ENCODE results near the gene HNRNPUL2.
"Not testable (repeated sequence)": the region's sequence is repeated elsewhere in the genome, so short reads cannot be mapped to it uniquely, and the experiment has no call there.

HNRNPUL2 gene

DNA sequence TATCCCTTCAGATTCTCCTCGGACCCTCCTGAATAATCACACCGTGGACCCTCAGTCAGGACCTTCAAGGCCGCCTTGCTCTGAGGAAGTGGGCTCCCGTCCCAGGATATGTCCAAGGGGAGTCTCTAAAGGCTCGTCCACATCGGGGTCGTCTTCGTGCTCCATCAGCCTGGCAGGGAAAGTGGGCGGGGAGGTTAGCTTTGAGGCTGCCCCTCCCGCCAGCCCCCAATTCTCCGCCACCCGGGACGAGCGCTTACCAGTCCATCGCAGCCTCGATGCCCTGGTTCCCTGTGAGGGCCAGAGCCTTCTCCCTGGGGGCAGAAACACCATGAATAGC is 48.9 kb downstream of the HNRNPUL2 start:
- H3K4me3 ChIP-seq (ENCODE audit: low read depth, low read length) = peak overlapping the region; percentile 99
- H3K27ac ChIP-seq (ENCODE audit: low read depth, low read length) = peak overlapping the region; percentile 83
- H2AFZ ChIP-seq (ENCODE audit: low read length, unreplicated experiment) = peak overlapping the region; percentile 70
- H3K79me2 ChIP-seq (ENCODE audit: control insufficient read depth, insufficient read depth, low read length, unreplicated experiment) = peaks cover 15% of the 10 kb centered on the region
- H3K36me3 ChIP-seq (ENCODE audit: insufficient read depth, low read length) = no peaks in the 10 kb centered on the region
- no peaks in the 10 kb centered on the region for H3K27me3 ChIP-seq (ENCODE audit: insufficient read depth, low read length)
- peaks cover 19% of the 10 kb centered on the region for H3K4me1 ChIP-seq (ENCODE audit: control insufficient read depth, insufficient read depth, low read length, unreplicated experiment)

DNA sequence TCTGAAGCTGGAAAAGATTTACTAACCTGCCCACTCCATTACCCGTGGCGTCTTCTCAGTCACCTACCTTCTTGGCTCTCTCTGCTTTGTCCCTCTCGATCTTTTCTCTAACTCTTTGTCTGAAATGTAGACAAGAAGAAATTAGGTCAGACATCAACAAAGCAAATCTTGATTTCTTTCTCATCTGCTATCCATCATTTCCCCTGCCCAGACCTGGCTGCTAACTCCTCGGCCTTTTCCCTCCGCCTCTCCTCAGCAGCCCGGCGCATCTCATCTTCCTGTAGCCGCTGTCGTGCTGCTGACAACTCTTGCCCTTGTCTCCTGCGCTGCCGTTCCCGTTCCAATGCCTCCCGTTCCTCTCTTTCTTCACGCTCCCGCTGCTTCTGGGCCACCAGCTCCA is 49.5 kb downstream of the HNRNPUL2 start:
- no peaks in the 10 kb centered on the region for H3K27me3 ChIP-seq (ENCODE audit: insufficient read depth, low read length)
- H3K79me2 ChIP-seq (ENCODE audit: control insufficient read depth, insufficient read depth, low read length, unreplicated experiment) = peaks cover 20% of the 10 kb centered on the region
- H3K27ac ChIP-seq (ENCODE audit: low read depth, low read length) = no peak overlapping the region
- peaks cover 25% of the 10 kb centered on the region for H3K4me1 ChIP-seq (ENCODE audit: control insufficient read depth, insufficient read depth, low read length, unreplicated experiment)
- peak overlapping the region; percentile 99 for H3K4me3 ChIP-seq (ENCODE audit: low read depth, low read length)
- H3K36me3 ChIP-seq (ENCODE audit: insufficient read depth, low read length) = no peaks in the 10 kb centered on the region
- no peak overlapping the region for H2AFZ ChIP-seq (ENCODE audit: low read length, unreplicated experiment)

DNA sequence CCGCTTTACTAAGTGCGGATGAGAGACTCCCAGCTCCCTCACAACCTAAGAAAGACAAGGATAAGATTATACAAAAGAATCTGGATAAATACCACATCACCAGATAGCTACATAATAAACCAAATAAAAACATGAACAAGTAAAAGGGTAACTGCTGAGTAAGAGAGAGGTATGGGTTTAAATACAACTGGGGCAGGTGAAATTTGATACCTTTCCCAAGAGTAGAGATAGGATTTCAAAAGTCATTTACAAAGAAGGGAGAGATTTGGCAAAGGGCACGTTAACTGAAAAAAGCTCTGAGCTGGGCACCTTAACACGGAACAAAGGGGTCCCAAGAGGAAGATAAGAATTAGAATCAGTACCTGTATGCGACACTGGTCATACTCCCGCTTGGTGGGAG is 50.1 kb downstream of the HNRNPUL2 start:
- H3K4me3 ChIP-seq (ENCODE audit: low read depth, low read length) = peak overlapping the region; percentile 99; the same call in 1 of the 2 replicates
- peaks cover 24% of the 10 kb centered on the region for H3K79me2 ChIP-seq (ENCODE audit: control insufficient read depth, insufficient read depth, low read length, unreplicated experiment)
- H3K4me1 ChIP-seq (ENCODE audit: control insufficient read depth, insufficient read depth, low read length, unreplicated experiment) = peaks cover 29% of the 10 kb centered on the region
- no peaks in the 10 kb centered on the region for H3K36me3 ChIP-seq (ENCODE audit: insufficient read depth, low read length)
- no peak overlapping the region for H3K27ac ChIP-seq (ENCODE audit: low read depth, low read length)
- no peaks in the 10 kb centered on the region for H3K27me3 ChIP-seq (ENCODE audit: insufficient read depth, low read length)
- no peak overlapping the region for H2AFZ ChIP-seq (ENCODE audit: low read length, unreplicated experiment)

DNA sequence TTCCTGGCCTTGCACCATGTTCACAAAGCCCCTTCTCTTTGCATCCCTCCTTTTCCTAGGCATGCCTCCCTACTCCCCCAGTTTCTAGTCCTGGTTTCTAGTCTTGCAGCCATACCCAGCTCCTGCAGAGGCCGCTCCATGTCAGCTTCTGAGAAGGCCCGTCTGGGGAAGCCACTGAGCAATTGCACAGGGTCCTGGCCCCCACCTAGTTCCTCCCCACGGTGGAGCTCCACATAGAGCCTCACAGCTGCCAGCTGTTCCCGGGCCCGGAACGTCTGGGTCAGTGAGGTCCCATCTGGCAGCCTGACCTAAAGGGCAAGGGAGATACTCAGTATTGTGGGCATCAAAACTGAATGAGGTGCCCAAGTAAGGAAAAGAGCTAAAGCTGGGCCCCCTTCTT is 50.6 kb downstream of the HNRNPUL2 start:
- H3K27me3 ChIP-seq (ENCODE audit: insufficient read depth, low read length) = no peaks in the 10 kb centered on the region
- H3K36me3 ChIP-seq (ENCODE audit: insufficient read depth, low read length) = no peaks in the 10 kb centered on the region
- peaks cover 29% of the 10 kb centered on the region for H3K4me1 ChIP-seq (ENCODE audit: control insufficient read depth, insufficient read depth, low read length, unreplicated experiment)
- no peak overlapping the region for H3K27ac ChIP-seq (ENCODE audit: low read depth, low read length)
- H3K79me2 ChIP-seq (ENCODE audit: control insufficient read depth, insufficient read depth, low read length, unreplicated experiment) = peaks cover 28% of the 10 kb centered on the region
- no peak overlapping the region for H2AFZ ChIP-seq (ENCODE audit: low read length, unreplicated experiment)
- H3K4me3 ChIP-seq (ENCODE audit: low read depth, low read length) = no peak overlapping the region

DNA sequence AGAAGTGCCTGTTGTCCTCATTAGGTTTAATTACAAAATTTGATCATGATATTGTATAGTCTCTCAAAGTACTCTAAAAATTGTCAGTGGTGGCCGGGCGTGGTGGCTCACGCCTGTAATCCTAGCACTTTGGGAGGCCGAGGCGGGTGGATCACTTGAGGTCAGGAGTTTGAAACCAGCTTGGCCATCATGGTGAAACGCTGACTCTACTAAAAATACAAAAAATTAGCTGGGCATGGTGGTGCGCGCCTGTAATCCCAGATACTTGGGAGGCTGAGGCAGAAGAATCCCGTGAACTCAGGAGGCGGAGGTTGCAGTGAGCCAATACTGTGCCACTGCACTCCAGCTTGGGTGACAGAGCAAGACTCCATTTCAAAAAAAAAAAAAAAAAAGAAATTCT is 51.8 kb downstream of the HNRNPUL2 start:
- H3K27me3 ChIP-seq (ENCODE audit: insufficient read depth, low read length); H3K27ac ChIP-seq (ENCODE audit: low read depth, low read length); H2AFZ ChIP-seq (ENCODE audit: low read length, unreplicated experiment); H3K36me3 ChIP-seq (ENCODE audit: insufficient read depth, low read length); H3K4me3 ChIP-seq (ENCODE audit: low read depth, low read length): not testable (repeated sequence)
- peaks cover 28% of the 10 kb centered on the region for H3K79me2 ChIP-seq (ENCODE audit: control insufficient read depth, insufficient read depth, low read length, unreplicated experiment)
- H3K4me1 ChIP-seq (ENCODE audit: control insufficient read depth, insufficient read depth, low read length, unreplicated experiment) = peaks cover 22% of the 10 kb centered on the region

DNA sequence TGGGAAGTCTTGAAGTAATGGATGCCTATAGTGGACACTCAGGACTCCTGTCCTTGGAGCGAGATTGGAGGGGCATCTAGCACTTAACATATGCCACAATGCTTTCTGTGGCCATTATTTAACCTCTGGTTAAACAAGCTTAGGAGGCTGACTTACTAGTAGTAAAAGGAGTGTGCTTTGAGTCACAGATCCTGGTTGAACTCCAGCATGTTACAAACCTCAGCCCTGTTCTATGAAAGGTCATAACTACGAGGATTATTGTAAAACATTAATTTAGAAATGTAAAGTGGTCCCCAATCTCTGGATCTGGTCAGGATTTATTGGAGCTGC is 54.1 kb downstream of the HNRNPUL2 start:
- peak overlapping the region; percentile 34 for H3K27ac ChIP-seq (ENCODE audit: low read depth, low read length)
- no peaks in the 10 kb centered on the region for H3K27me3 ChIP-seq (ENCODE audit: insufficient read depth, low read length)
- no peak overlapping the region for H2AFZ ChIP-seq (ENCODE audit: low read length, unreplicated experiment)
- peaks cover 21% of the 10 kb centered on the region for H3K79me2 ChIP-seq (ENCODE audit: control insufficient read depth, insufficient read depth, low read length, unreplicated experiment)
- H3K4me3 ChIP-seq (ENCODE audit: low read depth, low read length) = peak overlapping the region; percentile 84; the same call in 1 of the 2 replicates
- H3K4me1 ChIP-seq (ENCODE audit: control insufficient read depth, insufficient read depth, low read length, unreplicated experiment) = peaks cover 31% of the 10 kb centered on the region
- no peaks in the 10 kb centered on the region for H3K36me3 ChIP-seq (ENCODE audit: insufficient read depth, low read length)

DNA sequence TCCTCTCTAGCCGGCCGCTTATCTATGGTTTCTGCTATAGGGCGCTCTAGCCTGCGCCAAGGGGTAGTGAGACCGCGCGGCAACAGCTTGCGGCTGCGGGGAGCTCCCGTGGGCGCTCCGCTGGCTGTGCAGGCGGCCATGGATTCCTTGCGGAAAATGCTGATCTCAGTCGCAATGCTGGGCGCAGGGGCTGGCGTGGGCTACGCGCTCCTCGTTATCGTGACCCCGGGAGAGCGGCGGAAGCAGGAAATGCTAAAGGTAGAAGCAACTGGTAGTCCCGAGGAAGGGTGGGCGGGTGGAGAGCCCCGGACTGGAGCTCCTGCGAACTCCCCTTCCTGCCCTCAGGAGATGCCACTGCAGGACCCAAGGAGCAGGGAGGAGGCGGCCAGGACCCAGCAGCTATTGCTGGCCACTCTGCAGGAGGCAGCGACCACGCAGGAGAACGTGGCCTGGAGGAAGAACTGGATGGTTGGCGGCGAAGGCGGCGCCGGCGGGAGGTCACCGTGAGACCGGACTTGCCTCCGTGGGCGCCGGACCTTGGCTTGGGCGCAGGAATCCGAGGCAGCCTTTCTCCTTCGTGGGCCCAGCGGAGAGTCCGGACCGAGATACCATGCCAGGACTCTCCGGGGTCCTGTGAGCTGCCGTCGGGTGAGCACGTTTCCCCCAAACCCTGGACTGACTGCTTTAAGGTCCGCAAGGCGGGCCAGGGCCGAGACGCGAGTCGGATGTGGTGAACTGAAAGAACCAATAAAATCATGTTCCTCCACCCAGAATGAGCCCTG is 55.5 kb downstream of the HNRNPUL2 start, which contains the start of the genes LBHD1 and UQCC3:
Gene LBHD1, minus strand, starts transcription at position 660 of the 782 bp plus-strand sequence. CDS start 2,236 bp downstream, outside the sequence.
Gene UQCC3, plus strand, starts transcription at position 66 of the 782 bp plus-strand sequence. Its CDS starts 73 bp downstream, at position 139.
- Histone ChIP-seq H3K4me3 (ENCODE audit: low read depth, low read length) (peak within 1 kb of the TSS; percentile 84), H3K36me3 (ENCODE audit: insufficient read depth, low read length) (peaks cover 8% of the 10 kb centered on the region; the same call in 1 of the 2 replicates), H2AFZ (ENCODE audit: low read length, unreplicated experiment) (peak within 1 kb of the TSS; percentile 73), H3K27me3 (ENCODE audit: insufficient read depth, low read length) (no peaks in the 10 kb centered on the region), H3K27ac (ENCODE audit: low read depth, low read length) (peak within 1 kb of the TSS; percentile 73), H3K79me2 (ENCODE audit: control insufficient read depth, insufficient read depth, low read length, unreplicated experiment) (peaks cover 28% of the 10 kb centered on the region), H3K4me1 (ENCODE audit: control insufficient read depth, insufficient read depth, low read length, unreplicated experiment) (peaks cover 29% of the 10 kb centered on the region)

DNA sequence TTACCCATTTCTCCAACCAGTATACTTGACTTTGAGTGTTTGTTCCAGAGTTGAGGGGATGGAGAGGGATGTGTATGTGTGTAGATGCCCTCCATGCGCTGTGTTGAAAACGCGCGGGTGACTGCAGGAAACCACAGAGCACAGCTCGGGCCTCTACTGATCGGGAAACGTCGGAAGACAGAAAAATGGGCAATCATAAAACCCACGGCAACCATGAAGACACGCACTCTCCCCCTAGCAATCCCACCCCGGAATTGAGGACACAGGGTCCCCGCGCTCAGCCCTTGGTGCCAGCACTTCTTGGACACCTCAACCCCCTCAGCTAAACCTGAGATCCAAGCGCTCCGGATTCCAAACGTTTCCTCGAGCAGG is 56.0 kb downstream of the HNRNPUL2 start:
- Histone ChIP-seq H3K4me1 (ENCODE audit: control insufficient read depth, insufficient read depth, low read length, unreplicated experiment) (peaks cover 35% of the 10 kb centered on the region), H3K4me3 (ENCODE audit: low read depth, low read length) (peak overlapping the region; percentile 84), H2AFZ (ENCODE audit: low read length, unreplicated experiment) (peak overlapping the region; percentile 73), H3K79me2 (ENCODE audit: control insufficient read depth, insufficient read depth, low read length, unreplicated experiment) (peaks cover 34% of the 10 kb centered on the region), H3K36me3 (ENCODE audit: insufficient read depth, low read length) (peaks cover 12% of the 10 kb centered on the region; the same call in 1 of the 2 replicates), H3K27me3 (ENCODE audit: insufficient read depth, low read length) (no peaks in the 10 kb centered on the region), H3K27ac (ENCODE audit: low read depth, low read length) (peak overlapping the region; percentile 73)

DNA sequence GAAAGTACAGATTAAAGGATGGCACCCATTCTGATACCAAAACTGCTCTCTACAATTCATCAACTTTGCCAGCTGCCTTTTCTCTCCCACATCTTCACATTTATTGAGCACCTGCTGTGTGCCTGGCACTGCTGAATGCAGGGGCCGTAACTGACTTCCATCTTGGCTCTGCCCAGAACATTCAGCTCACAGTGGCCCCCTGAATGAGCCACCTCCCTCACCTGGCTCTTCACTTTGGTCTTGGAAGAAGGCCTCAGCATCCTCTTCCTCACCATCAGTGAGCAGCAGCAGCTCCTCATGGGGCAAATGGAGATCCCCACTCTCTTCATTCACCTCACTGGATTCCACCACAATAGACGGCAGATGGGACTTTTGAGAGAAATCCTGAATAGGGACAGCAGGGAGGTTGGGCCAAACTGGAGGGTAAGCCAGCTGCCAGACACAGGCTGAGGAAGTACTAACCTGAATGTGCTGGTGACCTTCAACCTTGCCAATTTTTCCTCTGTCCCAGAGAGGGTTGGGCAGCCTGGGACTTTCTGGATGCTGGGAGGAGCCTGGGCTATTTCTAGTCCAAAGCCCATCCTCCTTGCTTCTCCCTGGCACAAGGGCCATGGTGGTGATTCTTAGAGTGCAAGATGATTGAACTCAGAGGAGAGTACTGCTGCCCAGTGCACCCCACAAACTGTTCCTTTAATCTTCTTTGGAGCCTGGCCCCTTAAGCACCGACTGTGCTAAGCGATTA is 57.7 kb downstream of the HNRNPUL2 start:
- Histone ChIP-seq H3K4me1 (ENCODE audit: control insufficient read depth, insufficient read depth, low read length, unreplicated experiment) (peaks cover 36% of the 10 kb centered on the region), H2AFZ (ENCODE audit: low read length, unreplicated experiment) (no peak overlapping the region), H3K79me2 (ENCODE audit: control insufficient read depth, insufficient read depth, low read length, unreplicated experiment) (peaks cover 47% of the 10 kb centered on the region), H3K27me3 (ENCODE audit: insufficient read depth, low read length) (no peaks in the 10 kb centered on the region), H3K27ac (ENCODE audit: low read depth, low read length) (peak overlapping the region; percentile 19), H3K36me3 (ENCODE audit: insufficient read depth, low read length) (peaks cover 12% of the 10 kb centered on the region; the same call in 1 of the 2 replicates), H3K4me3 (ENCODE audit: low read depth, low read length) (peak overlapping the region; percentile 11; the same call in 1 of the 2 replicates)

DNA sequence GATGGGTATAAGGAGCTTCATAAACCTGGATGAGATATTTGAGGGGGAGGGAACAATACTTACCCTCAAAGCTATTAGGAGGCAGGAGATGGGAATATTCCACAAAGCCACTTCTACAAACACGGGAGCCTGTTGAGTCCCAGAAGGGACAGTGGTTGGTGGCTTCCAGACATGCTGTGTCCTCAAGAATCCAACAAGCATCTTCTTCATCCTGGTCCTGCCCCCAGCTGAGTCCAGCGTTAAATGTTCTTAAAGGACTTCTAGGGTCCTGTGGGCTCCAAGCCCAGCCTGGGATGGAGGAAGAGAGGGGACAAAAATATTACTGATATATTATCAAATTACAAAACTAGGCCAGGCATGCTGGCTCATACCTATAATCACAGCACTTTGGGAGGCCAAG is 59.8 kb downstream of the HNRNPUL2 start:
- peaks cover 28% of the 10 kb centered on the region for H3K4me1 ChIP-seq (ENCODE audit: control insufficient read depth, insufficient read depth, low read length, unreplicated experiment)
- H2AFZ ChIP-seq (ENCODE audit: low read length, unreplicated experiment) = no peak overlapping the region
- peaks cover 15% of the 10 kb centered on the region; the same call in 1 of the 2 replicates for H3K36me3 ChIP-seq (ENCODE audit: insufficient read depth, low read length)
- H3K27me3 ChIP-seq (ENCODE audit: insufficient read depth, low read length) = no peaks in the 10 kb centered on the region
- peak overlapping the region; percentile 99 for H3K4me3 ChIP-seq (ENCODE audit: low read depth, low read length)
- H3K79me2 ChIP-seq (ENCODE audit: control insufficient read depth, insufficient read depth, low read length, unreplicated experiment) = peaks cover 45% of the 10 kb centered on the region
- 0 out of 2 replicates have a peak overlapping the region, but pooled peaks have one; percentile 10 for H3K27ac ChIP-seq (ENCODE audit: low read depth, low read length)
